ENCODE data around the gene YRDC. TPM values are rescaled to one million over a fixed set of nuclear protein-coding genes. Genes with fewer than 3 reads are reported as not detected.

Gene YRDC
- total RNA-seq, 6 donors from 2014 or later: 4.2 to 22.2 (median 13.3) TPM

GRCh38 chr1:37814252-37814651 lies 6.2 kb upstream of the YRDC start:
- 88 to 95% methylated on average over 7 of the region's 7 CpGs for WGBS, 2 donors
- H3K36me3 ChIP-seq: peaks cover 15 to 57% (median 27%) of the 10 kb centered on the region in 4 donors
- no peaks in the 10 kb centered on the region for H3K9me3 ChIP-seq
- no peak for TF ChIP-seq CTCF (IDR thresholded peaks at IDR 0.05)
- TF ChIP-seq EP300 (IDR thresholded peaks at IDR 0.05): no peak
- no peak for TF ChIP-seq POLR2AphosphoS5 (IDR thresholded peaks at IDR 0.05)
- no peak for TF ChIP-seq POLR2A (IDR thresholded peaks at IDR 0.05)
- H3K27ac ChIP-seq: no peak overlapping the region
- ATAC-seq (ENCODE audit: low FRiP score in 2 of 2) (no peak), DNase-seq (no peak)
- no peak overlapping the region for H3K4me3 ChIP-seq
- peaks cover 8 to 10% (median 9%) of the 10 kb centered on the region in 4 donors for H3K4me1 ChIP-seq
- H3K27me3 ChIP-seq: no peaks in the 10 kb centered on the region

- DNase-seq: no peak
- H3K9me3 ChIP-seq: no peaks in the 10 kb centered on the region
- H3K4me1 ChIP-seq: peaks cover 14 to 17% (median 14%) of the 10 kb centered on the region in 4 donors
- H3K27ac ChIP-seq: no peak overlapping the region
- no peak overlapping the region for H3K4me3 ChIP-seq
- no peak for ATAC-seq (ENCODE audit: low FRiP score in 2 of 2)
- TF ChIP-seq POLR2AphosphoS5 (IDR thresholded peaks at IDR 0.05): no peak
- TF ChIP-seq EP300 (IDR thresholded peaks at IDR 0.05): no peak
- TF ChIP-seq POLR2A (IDR thresholded peaks at IDR 0.05): no peak
- no peak for TF ChIP-seq CTCF (IDR thresholded peaks at IDR 0.05)
- WGBS, 2 donors: 71 to 95% methylated on average over 2 of the region's 2 CpGs
- H3K36me3 ChIP-seq: peaks cover 15 to 51% (median 25%) of the 10 kb centered on the region in 4 donors
- no peaks in the 10 kb centered on the region for H3K27me3 ChIP-seq
Observed at GRCh38 chr1:37813529-37814145, 5.6 kb upstream of the YRDC start.

GRCh38 chr1:37811027-37811655 lies 3.1 kb upstream of the YRDC start:
- Histone ChIP-seq H3K27me3 (no peaks in the 10 kb centered on the region), H3K4me3 (no peak overlapping the region), H3K36me3 (peaks cover 13 to 35% (median 18%) of the 10 kb centered on the region in 4 donors), H3K27ac (no peak overlapping the region), H3K9me3 (no peaks in the 10 kb centered on the region), H3K4me1 (peaks cover 22 to 33% (median 27%) of the 10 kb centered on the region in 4 donors)
- WGBS, 2 donors: 35 to 37% methylated on average over 7 of the region's 7 CpGs
- TF ChIP-seq POLR2A (IDR thresholded peaks at IDR 0.05) (no peak), CTCF (IDR thresholded peaks at IDR 0.05) (peak; percentile 53 to 77 (median 70))
- DNase-seq (peak in 1 of 2 donors; percentile 83), ATAC-seq (ENCODE audit: low FRiP score in 2 of 2) (peak; percentile 59 to 78)

GRCh38 chr1:37809942-37810341 lies 1.9 kb upstream of the YRDC start:
- no peak overlapping the region for H3K4me3 ChIP-seq
- H3K27ac ChIP-seq: peak overlapping the region in 1 of 4 donors; percentile 92
- H3K9me3 ChIP-seq: no peaks in the 10 kb centered on the region
- ATAC-seq (ENCODE audit: low FRiP score in 2 of 2) (no peak), DNase-seq (no peak)
- peaks cover 14 to 35% (median 20%) of the 10 kb centered on the region in 4 donors for H3K36me3 ChIP-seq
- H3K27me3 ChIP-seq: no peaks in the 10 kb centered on the region
- peaks cover 22 to 42% (median 29%) of the 10 kb centered on the region in 4 donors for H3K4me1 ChIP-seq
- 50 to 53% methylated on average over 2 of the region's 2 CpGs for WGBS, 2 donors
- no peak for TF ChIP-seq EP300 (IDR thresholded peaks at IDR 0.05)
- no peak for TF ChIP-seq POLR2A (IDR thresholded peaks at IDR 0.05)
- no peak for TF ChIP-seq CTCF (IDR thresholded peaks at IDR 0.05)
- TF ChIP-seq POLR2AphosphoS5 (IDR thresholded peaks at IDR 0.05): no peak
